ENCODE results near the gene SYNGR4.

The SYNGR4 gene

DNA sequence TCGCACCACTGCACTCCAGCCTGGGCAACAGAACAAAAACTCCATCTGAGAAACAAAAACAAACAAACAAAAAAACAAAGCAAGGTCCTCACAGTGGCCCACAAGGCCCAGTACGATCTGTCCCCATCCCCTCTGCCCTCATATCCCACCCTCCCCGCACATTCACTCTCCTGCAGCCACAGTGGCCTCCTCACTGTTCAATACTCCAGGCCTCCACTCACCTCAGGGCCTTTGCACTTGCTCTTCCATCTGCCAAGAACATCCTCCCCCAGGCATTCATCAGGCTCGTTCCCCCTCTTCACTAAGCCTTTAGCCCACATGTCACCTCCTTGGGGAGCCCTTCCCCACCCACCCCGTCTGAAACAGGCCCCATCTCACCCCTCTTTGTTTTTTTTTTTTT is 5.0 kb upstream of the SYNGR4 start:
- TF ChIP-seq, protein P1, sequence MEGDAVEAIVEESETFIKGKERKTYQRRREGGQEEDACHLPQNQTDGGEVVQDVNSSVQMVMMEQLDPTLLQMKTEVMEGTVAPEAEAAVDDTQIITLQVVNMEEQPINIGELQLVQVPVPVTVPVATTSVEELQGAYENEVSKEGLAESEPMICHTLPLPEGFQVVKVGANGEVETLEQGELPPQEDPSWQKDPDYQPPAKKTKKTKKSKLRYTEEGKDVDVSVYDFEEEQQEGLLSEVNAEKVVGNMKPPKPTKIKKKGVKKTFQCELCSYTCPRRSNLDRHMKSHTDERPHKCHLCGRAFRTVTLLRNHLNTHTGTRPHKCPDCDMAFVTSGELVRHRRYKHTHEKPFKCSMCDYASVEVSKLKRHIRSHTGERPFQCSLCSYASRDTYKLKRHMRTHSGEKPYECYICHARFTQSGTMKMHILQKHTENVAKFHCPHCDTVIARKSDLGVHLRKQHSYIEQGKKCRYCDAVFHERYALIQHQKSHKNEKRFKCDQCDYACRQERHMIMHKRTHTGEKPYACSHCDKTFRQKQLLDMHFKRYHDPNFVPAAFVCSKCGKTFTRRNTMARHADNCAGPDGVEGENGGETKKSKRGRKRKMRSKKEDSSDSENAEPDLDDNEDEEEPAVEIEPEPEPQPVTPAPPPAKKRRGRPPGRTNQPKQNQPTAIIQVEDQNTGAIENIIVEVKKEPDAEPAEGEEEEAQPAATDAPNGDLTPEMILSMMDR (conservative IDR thresholded peaks at IDR 0.05; ENCODE audit: low read depth) = no peak
- DNase-seq (ENCODE audit: low spot score) = no peak
- peak overlapping the region; percentile 19; the same call in 1 of the 2 replicates for H3K27ac ChIP-seq
- ChIA-PET CTCF (no interaction called here), POLR2A (ENCODE audit: low non-redundant PET) (no interaction called here)

DNA sequence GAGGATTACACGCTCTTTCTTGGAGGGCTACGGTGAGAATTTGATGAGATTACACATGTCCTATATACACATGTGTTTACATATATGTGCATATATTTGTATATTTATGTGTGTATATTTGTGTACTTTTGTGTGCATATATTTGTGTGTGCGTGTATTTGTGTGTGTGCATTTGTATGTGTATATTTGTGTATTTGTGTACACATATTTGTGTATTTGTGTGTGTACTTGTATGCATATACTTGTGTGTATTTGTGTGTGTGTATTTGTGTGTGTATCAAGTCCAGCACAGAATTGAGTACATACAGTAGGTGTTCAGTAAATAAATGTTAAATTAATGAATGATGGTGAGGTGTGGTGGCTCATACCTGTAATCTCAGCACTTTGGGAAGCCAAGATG is 2.3 kb upstream of the SYNGR4 start:
- CTCF ChIA-PET = no interaction called here
- TF ChIP-seq, protein P1 (conservative IDR thresholded peaks at IDR 0.05; ENCODE audit: low read depth) = no peak
- H3K27ac ChIP-seq = no peak overlapping the region
- no peak for DNase-seq (ENCODE audit: low spot score)
- POLR2A ChIA-PET (ENCODE audit: low non-redundant PET) = interaction anchor here (0.6 kb wide), 1 partner anchor 68 kb away, joined by 3 read pairs; no protein-coding TSS in a partner anchor

DNA sequence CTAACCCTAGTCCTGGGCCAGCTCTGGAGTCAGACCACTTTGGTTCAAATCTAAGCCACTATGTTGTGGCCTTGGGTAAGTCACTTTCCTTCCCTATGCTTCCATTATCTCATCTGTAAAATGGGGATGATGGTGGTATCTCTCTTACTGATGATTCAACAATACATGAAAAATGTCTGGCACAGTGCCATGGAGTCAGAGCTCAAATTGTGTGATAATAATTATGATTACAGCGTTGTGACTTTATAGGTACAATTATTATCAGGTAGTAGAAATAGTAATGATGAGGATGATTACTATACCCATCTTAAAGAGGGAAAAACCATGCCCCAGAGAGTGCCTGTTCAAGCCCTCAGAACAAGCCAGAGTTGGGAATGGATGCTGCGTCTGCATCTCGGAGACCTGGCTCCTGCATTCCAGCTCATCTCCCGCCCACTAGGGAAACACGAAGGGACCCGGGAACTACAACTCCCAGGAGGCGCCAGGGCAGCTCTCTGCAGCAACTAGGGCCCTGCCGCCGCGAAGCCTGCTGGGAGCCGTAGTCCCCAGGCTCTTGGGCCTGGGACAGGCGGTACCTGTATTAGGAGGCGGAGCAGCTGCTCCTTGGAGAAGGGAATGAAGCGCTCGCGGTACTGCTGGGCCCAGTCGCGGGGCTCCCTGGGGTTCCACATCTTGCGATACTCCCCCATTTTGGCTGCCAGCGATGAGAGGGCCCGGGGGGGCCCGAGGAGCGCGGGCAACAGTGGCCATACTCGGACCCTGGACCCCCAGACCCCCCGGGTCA is 1.3 kb upstream of the SYNGR4 start:
- POLR2A ChIA-PET (ENCODE audit: low non-redundant PET) = interaction anchor here (0.5 kb wide), 1 partner anchor 637 kb away, joined by 3 read pairs; no protein-coding TSS in a partner anchor
- H3K27ac ChIP-seq = peak overlapping the region; percentile 96
- CTCF ChIA-PET = no interaction called here
- peak; percentile 92 for DNase-seq (ENCODE audit: low spot score)
- TF ChIP-seq, protein P1 (conservative IDR thresholded peaks at IDR 0.05; ENCODE audit: low read depth) = no peak

DNA sequence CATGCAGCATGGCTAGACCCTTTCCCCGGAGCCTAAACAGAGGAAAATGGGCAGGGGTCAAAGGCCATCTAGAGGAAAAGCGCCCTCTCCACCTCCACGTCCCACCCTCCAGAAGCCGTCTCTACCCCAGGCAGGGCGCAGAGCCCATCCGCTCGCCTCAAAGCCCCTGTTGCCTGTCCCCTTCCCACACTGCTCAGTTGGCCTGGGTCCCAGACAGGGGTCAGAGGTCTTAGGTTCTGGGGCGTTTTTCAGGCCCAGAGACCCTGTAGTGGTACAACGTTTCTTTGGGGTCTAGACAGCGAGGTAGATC is 712 bp upstream of the SYNGR4 start:
- TF ChIP-seq, protein P1 (conservative IDR thresholded peaks at IDR 0.05; ENCODE audit: low read depth) = no peak
- CTCF ChIA-PET = no interaction called here

GRCh38 chr19:48364598-48365348 is 606 bp downstream of the SYNGR4 start:
- peak overlapping the region; percentile 96 for H3K27ac ChIP-seq
- CTCF ChIA-PET = interaction anchor here (0.6 to 2.7 kb wide), 3 partner anchors 26 to 93 kb away, joined by 3 to 13 read pairs (median 3); partner anchors contain the start of genes EMP3 and KDELR1
- TF ChIP-seq, protein P1 (conservative IDR thresholded peaks at IDR 0.05; ENCODE audit: low read depth) = no peak
- POLR2A ChIA-PET (ENCODE audit: low non-redundant PET) = interaction anchor here (0.6 kb wide), 1 partner anchor 39 kb away, joined by 6 read pairs; no protein-coding TSS in a partner anchor
- DNase-seq (ENCODE audit: low spot score) = no peak

More for the DNA sequence above, 712 bp upstream of the SYNGR4 start:
- DNase-seq (ENCODE audit: low spot score) = no peak
- POLR2A ChIA-PET (ENCODE audit: low non-redundant PET) = interaction anchor here (0.5 to 0.8 kb wide), 2 partner anchors 24 to 27 kb away, joined by 3 read pairs; no protein-coding TSS in a partner anchor
- peak overlapping the region; percentile 96 for H3K27ac ChIP-seq

DNA sequence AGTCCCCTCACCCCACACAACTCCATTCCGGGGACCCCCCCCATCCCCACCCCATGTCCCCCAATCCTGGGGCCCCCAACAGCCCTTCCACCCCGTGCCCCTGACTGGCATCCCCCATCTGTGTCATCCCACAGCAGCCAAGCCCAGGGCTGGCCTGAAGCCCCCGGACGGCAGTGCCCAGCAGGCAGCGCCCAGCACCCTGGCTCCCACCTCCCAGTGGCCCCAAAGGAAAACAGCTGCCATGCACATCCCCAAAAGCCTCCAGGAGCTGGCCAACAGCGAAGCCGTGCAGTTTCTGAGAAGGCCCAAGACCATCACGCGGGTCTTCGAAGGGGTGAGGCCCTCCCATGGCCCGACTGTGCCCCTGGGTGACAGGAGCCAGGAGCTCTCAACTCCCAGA is 1.4 kb downstream of the SYNGR4 start:
- DNase-seq (ENCODE audit: low spot score) = no peak
- TF ChIP-seq, protein P1 (conservative IDR thresholded peaks at IDR 0.05; ENCODE audit: low read depth) = no peak
- peak overlapping the region; percentile 64 for H3K27ac ChIP-seq
- ChIA-PET POLR2A (ENCODE audit: low non-redundant PET) (no interaction called here), CTCF (interaction anchor here (0.6 to 2.7 kb wide), 2 partner anchors 25 to 40 kb away, joined by 3 to 13 read pairs; partner anchors contain the start of genes EMP3 and KDELR1)
